Hepatocyte (in vitro differentiated cells): ENCODE measurements around the gene TLL2.

Experiments used
- EZH2 ChIP-seq: fragments of 200-600 bp; sonication (generic); IDR thresholded peaks from 2 replicates; pipeline ENCODE4 v1.6.1; 2016; ENCODE audit warnings: antibody characterized with exemption, mild to moderate bottlenecking, borderline replicate concordance
- TF ChIP-seq, protein P1 (sequence below): fragments of 200-600 bp; sonication (generic); IDR thresholded peaks from 2 replicates; pipeline ENCODE4 v1.5.1; 2016; ENCODE audit warnings: antibody characterized with exemption, mild to moderate bottlenecking; ENCODE audit not compliant: poor library complexity

- TF ChIP-seq, protein P1, sequence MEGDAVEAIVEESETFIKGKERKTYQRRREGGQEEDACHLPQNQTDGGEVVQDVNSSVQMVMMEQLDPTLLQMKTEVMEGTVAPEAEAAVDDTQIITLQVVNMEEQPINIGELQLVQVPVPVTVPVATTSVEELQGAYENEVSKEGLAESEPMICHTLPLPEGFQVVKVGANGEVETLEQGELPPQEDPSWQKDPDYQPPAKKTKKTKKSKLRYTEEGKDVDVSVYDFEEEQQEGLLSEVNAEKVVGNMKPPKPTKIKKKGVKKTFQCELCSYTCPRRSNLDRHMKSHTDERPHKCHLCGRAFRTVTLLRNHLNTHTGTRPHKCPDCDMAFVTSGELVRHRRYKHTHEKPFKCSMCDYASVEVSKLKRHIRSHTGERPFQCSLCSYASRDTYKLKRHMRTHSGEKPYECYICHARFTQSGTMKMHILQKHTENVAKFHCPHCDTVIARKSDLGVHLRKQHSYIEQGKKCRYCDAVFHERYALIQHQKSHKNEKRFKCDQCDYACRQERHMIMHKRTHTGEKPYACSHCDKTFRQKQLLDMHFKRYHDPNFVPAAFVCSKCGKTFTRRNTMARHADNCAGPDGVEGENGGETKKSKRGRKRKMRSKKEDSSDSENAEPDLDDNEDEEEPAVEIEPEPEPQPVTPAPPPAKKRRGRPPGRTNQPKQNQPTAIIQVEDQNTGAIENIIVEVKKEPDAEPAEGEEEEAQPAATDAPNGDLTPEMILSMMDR: no peak
- no peak for TF ChIP-seq EZH2
These were observed 189.3 kb downstream of the TLL2 start for GRCh38 chr10:96324447-96324846.
